DOHH2 (cell line): ENCODE measurements around the gene RASSF9.

ENCODE experiments used
- EZH2phosphoT487 ChIP-seq: fragments of 200-600 bp; sonication (generic); IDR thresholded peaks from 2 replicates; pipeline ENCODE4 v1.6.1; 2017; ENCODE audit warnings: borderline replicate concordance, mild to moderate bottlenecking, antibody characterized with exemption, low read length, moderate library complexity, mixed read lengths
- TF ChIP-seq, protein P1 (sequence below): fragments of 200-600 bp; sonication (generic); IDR thresholded peaks from one replicate; pipeline ENCODE4 v1.5.1; 2014; ENCODE audit warnings: antibody characterized with exemption, mild to moderate bottlenecking, low read depth, low read length; ENCODE audit not compliant: poor library complexity, severe bottlenecking

DNA sequence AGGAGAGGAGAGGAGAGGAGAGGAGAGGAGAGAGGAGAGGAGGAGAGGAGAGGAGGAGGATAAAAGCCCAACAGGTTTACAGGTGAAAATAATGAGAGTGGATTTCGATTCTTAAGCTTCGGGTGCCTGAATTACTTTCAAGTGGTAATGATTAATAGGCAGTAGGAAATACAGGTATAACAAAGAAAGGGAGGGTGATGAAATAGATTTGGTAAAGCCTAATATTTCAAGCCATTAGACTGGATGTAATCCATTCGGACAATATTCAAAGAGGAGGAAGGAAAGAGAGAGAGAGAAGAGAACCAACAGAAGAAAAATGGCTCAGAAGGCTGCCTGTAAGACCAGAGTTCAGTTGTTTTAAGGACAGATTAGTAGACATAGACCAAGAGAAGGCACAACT lies 76.6 kb downstream of the RASSF9 start:
- TF ChIP-seq, protein P1, sequence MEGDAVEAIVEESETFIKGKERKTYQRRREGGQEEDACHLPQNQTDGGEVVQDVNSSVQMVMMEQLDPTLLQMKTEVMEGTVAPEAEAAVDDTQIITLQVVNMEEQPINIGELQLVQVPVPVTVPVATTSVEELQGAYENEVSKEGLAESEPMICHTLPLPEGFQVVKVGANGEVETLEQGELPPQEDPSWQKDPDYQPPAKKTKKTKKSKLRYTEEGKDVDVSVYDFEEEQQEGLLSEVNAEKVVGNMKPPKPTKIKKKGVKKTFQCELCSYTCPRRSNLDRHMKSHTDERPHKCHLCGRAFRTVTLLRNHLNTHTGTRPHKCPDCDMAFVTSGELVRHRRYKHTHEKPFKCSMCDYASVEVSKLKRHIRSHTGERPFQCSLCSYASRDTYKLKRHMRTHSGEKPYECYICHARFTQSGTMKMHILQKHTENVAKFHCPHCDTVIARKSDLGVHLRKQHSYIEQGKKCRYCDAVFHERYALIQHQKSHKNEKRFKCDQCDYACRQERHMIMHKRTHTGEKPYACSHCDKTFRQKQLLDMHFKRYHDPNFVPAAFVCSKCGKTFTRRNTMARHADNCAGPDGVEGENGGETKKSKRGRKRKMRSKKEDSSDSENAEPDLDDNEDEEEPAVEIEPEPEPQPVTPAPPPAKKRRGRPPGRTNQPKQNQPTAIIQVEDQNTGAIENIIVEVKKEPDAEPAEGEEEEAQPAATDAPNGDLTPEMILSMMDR = no peak
- TF ChIP-seq EZH2phosphoT487 = no peak
